Ramos (cell line): ENCODE measurements around the gene BHLHE23.

Experiments used
- in situ Hi-C: fragments of 300-500 bp; cut with MboI; formaldehyde crosslinking; loops from one replicate; pipeline ENCODE4 v1.14.3; 2022; ENCODE audit warnings: low sequenced_read_pairs; ENCODE audit not compliant: unreplicated experiment

Gene BHLHE23

GRCh38 chr20:63014287-63014686 is 7.5 kb upstream of the BHLHE23 start:
- in situ Hi-C loops = loop anchor here (10.0 kb wide), 1 partner anchor 109 kb away; no protein-coding TSS in a partner anchor

- in situ Hi-C loops = loop anchor here (10.0 kb wide), 1 partner anchor 108 kb away; no protein-coding TSS in a partner anchor
Observed at GRCh38 chr20:63013207-63013606, 6.4 kb upstream of the BHLHE23 start.

GRCh38 chr20:63011798-63012197 is 5.0 kb upstream of the BHLHE23 start:
- in situ Hi-C loops = loop anchor here (10.0 kb wide), 1 partner anchor 107 kb away; no protein-coding TSS in a partner anchor

GRCh38 chr20:63009988-63010769 is 3.4 kb upstream of the BHLHE23 start:
- in situ Hi-C loops = loop anchor here (10.0 kb wide), 1 partner anchor 105 kb away; no protein-coding TSS in a partner anchor

- in situ Hi-C loops = no loop called here
Observed at GRCh38 chr20:63009045-63009961, 2.5 kb upstream of the BHLHE23 start.

- in situ Hi-C loops = no loop called here
Observed at GRCh38 chr20:63008541-63009044, 1.8 kb upstream of the BHLHE23 start.

GRCh38 chr20:63007646-63008488 is 1.1 kb upstream of the BHLHE23 start:
- in situ Hi-C loops = no loop called here

- in situ Hi-C loops = no loop called here
Observed at GRCh38 chr20:63007360-63007645, 539 bp upstream of the BHLHE23 start.

- in situ Hi-C loops = no loop called here
Observed at GRCh38 chr20:63005862-63006539, 763 bp downstream of the BHLHE23 start.

GRCh38 chr20:63005365-63005861 is 1.4 kb downstream of the BHLHE23 start:
- in situ Hi-C loops = no loop called here

GRCh38 chr20:63004607-63005364 is 2.0 kb downstream of the BHLHE23 start:
- in situ Hi-C loops = no loop called here

GRCh38 chr20:63003546-63003945 is 3.2 kb downstream of the BHLHE23 start:
- in situ Hi-C loops = no loop called here

GRCh38 chr20:63002511-63002910 is 4.3 kb downstream of the BHLHE23 start:
- in situ Hi-C loops = no loop called here

GRCh38 chr20:63000958-63001357 is 5.8 kb downstream of the BHLHE23 start:
- in situ Hi-C loops = no loop called here

- in situ Hi-C loops = no loop called here
Observed at GRCh38 chr20:63000036-63000435, 6.7 kb downstream of the BHLHE23 start.

GRCh38 chr20:62999580-62999979 is 7.2 kb downstream of the BHLHE23 start:
- in situ Hi-C loops = no loop called here

- in situ Hi-C loops = no loop called here
Observed at GRCh38 chr20:62998449-62998848, 8.3 kb downstream of the BHLHE23 start.

- in situ Hi-C loops = no loop called here
Observed at GRCh38 chr20:62997417-62998035, 9.2 kb downstream of the BHLHE23 start.
